Panc1 (cell line): ENCODE results near the gene ITGA11.

ENCODE experiments used
- POLR2AphosphoS5 ChIP-seq: IDR thresholded peaks from 2 replicates; pipeline ENCODE4 v1.6.1; 2012; ENCODE audit warnings: mild to moderate bottlenecking, low read depth, low read length, moderate library complexity
- SIN3A ChIP-seq: IDR thresholded peaks from 2 replicates; pipeline ENCODE4 v1.6.1; 2012; ENCODE audit warnings: low read depth, mild to moderate bottlenecking, low read length, moderate library complexity, borderline replicate concordance; ENCODE audit not compliant: insufficient read depth
- TCF7L2 ChIP-seq: IDR thresholded peaks from 2 replicates; pipeline ENCODE4 v1.6.1; 2011; ENCODE audit warnings: mild to moderate bottlenecking, low read depth, low read length, inconsistent platforms
- TF ChIP-seq, protein P1 (sequence below), 2 experiments: IDR thresholded peaks; 2 replicates each; pipeline ENCODE4 v1.6.1; 2011 to 2012; ENCODE audit warnings: low read depth in 2 of 2, control low read depth in 1 of 2, low read length in 1 of 2, mild to moderate bottlenecking in 1 of 2, moderate library complexity in 1 of 2; ENCODE audit not compliant: insufficient read depth in 1 of 2
- TF ChIP-seq, protein P2 (sequence below): fragments of 450-650 bp; IDR thresholded peaks from 2 replicates; pipeline ENCODE4 v1.5.1; 2017; ENCODE audit warnings: mild to moderate bottlenecking

DNA sequence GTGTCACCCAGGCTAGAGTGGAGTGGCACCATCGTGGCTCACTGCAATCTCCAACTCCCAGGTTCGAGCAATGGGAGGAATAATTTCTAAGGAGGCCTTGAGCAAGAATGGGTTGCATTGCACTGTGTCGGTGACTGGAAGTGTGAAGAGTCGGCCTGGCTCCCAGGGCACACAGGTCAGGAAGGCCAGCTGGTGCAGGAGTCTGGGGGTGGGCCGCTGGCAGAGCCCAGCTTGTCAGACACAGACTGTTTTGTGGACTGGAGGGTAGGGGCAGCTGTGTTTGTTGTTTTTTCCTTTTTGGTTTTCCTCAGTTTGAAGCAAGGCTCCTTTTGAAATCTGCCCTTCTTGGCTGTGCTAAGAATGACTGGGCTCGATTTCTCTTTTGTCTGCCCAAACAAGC lies 66.2 kb downstream of the ITGA11 start:
- TF ChIP-seq, protein P1, sequence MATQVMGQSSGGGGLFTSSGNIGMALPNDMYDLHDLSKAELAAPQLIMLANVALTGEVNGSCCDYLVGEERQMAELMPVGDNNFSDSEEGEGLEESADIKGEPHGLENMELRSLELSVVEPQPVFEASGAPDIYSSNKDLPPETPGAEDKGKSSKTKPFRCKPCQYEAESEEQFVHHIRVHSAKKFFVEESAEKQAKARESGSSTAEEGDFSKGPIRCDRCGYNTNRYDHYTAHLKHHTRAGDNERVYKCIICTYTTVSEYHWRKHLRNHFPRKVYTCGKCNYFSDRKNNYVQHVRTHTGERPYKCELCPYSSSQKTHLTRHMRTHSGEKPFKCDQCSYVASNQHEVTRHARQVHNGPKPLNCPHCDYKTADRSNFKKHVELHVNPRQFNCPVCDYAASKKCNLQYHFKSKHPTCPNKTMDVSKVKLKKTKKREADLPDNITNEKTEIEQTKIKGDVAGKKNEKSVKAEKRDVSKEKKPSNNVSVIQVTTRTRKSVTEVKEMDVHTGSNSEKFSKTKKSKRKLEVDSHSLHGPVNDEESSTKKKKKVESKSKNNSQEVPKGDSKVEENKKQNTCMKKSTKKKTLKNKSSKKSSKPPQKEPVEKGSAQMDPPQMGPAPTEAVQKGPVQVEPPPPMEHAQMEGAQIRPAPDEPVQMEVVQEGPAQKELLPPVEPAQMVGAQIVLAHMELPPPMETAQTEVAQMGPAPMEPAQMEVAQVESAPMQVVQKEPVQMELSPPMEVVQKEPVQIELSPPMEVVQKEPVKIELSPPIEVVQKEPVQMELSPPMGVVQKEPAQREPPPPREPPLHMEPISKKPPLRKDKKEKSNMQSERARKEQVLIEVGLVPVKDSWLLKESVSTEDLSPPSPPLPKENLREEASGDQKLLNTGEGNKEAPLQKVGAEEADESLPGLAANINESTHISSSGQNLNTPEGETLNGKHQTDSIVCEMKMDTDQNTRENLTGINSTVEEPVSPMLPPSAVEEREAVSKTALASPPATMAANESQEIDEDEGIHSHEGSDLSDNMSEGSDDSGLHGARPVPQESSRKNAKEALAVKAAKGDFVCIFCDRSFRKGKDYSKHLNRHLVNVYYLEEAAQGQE (IDR thresholded peaks at IDR 0.05; ENCODE audit: insufficient read depth in 1 of 2, low read depth in 2 of 2, low read length in 1 of 2), result no peak
- TF ChIP-seq, protein P2, sequence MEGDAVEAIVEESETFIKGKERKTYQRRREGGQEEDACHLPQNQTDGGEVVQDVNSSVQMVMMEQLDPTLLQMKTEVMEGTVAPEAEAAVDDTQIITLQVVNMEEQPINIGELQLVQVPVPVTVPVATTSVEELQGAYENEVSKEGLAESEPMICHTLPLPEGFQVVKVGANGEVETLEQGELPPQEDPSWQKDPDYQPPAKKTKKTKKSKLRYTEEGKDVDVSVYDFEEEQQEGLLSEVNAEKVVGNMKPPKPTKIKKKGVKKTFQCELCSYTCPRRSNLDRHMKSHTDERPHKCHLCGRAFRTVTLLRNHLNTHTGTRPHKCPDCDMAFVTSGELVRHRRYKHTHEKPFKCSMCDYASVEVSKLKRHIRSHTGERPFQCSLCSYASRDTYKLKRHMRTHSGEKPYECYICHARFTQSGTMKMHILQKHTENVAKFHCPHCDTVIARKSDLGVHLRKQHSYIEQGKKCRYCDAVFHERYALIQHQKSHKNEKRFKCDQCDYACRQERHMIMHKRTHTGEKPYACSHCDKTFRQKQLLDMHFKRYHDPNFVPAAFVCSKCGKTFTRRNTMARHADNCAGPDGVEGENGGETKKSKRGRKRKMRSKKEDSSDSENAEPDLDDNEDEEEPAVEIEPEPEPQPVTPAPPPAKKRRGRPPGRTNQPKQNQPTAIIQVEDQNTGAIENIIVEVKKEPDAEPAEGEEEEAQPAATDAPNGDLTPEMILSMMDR, result no peak
- TF ChIP-seq POLR2AphosphoS5 (no peak), SIN3A (no peak), TCF7L2 (no peak)
